Measurements from ENCODE around the gene CEPT1.

CEPT1 gene

DNA sequence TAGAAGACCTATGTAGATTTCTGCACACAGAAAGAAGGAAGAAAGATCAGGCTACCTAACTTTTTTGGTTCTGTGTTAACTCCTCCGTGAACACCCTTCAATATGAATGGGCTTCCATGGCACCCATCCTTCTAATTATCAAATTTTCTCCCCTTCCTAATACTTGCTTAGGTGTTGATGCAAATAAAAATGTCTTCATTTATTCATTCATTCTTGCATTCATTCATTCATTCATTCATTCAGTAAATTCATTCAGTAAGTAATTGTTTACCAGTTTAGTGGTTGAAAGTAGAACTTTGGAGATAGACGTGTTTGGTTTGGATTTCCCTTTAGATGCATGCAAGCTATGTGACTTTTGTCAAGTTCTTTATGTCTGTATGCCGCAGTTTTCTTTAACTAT lies 92.1 kb downstream of the CEPT1 start:
- Histone ChIP-seq H3K36me3 (ENCODE audit: control insufficient read depth, low read length) (peaks cover 42% of the 10 kb centered on the region), H3K4me1 (ENCODE audit: control insufficient read depth, low read length) (peaks cover 39% of the 10 kb centered on the region), H3K9me2 (replicated peaks; ENCODE audit: control insufficient read depth, low read length) (no peaks in the 10 kb centered on the region), H3K27ac (ENCODE audit: low read depth, low read length) (no peak overlapping the region), H3K4me3 (ENCODE audit: low read length) (peak overlapping the region; percentile 64; the same call in 1 of the 2 replicates), H3F3A (ENCODE audit: control insufficient read depth, insufficient read depth) (no peaks in the 10 kb centered on the region), H3K27me3 (ENCODE audit: control insufficient read depth, low read length) (no peaks in the 10 kb centered on the region), H3K9me3 (ENCODE audit: control insufficient read depth, insufficient read depth, low read length) (no peaks in the 10 kb centered on the region), H4K20me1 (ENCODE audit: control insufficient read depth, insufficient read depth, low read depth, low read length) (no peaks in the 10 kb centered on the region), H3K4me2 (ENCODE audit: low read length) (peak overlapping the region; percentile 74), H3K79me2 (ENCODE audit: control insufficient read depth, low read length) (peaks cover 22% of the 10 kb centered on the region)
- TF ChIP-seq EZH2phosphoT487 (IDR thresholded peaks at IDR 0.05; ENCODE audit: borderline replicate concordance, low read length): no peak
- TF ChIP-seq, protein P1, sequence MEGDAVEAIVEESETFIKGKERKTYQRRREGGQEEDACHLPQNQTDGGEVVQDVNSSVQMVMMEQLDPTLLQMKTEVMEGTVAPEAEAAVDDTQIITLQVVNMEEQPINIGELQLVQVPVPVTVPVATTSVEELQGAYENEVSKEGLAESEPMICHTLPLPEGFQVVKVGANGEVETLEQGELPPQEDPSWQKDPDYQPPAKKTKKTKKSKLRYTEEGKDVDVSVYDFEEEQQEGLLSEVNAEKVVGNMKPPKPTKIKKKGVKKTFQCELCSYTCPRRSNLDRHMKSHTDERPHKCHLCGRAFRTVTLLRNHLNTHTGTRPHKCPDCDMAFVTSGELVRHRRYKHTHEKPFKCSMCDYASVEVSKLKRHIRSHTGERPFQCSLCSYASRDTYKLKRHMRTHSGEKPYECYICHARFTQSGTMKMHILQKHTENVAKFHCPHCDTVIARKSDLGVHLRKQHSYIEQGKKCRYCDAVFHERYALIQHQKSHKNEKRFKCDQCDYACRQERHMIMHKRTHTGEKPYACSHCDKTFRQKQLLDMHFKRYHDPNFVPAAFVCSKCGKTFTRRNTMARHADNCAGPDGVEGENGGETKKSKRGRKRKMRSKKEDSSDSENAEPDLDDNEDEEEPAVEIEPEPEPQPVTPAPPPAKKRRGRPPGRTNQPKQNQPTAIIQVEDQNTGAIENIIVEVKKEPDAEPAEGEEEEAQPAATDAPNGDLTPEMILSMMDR (IDR thresholded peaks at IDR 0.05; ENCODE audit: low read depth, low read length, poor library complexity, severe bottlenecking): no peak

GRCh38 chr1:111234258-111234657 lies 94.2 kb downstream of the CEPT1 start:
- Histone ChIP-seq H3K9me2 (replicated peaks; ENCODE audit: control insufficient read depth, low read length) (no peaks in the 10 kb centered on the region), H3K4me2 (ENCODE audit: low read length) (no peak overlapping the region), H3K9me3 (ENCODE audit: control insufficient read depth, insufficient read depth, low read length) (no peaks in the 10 kb centered on the region), H3K4me1 (ENCODE audit: control insufficient read depth, low read length) (peaks cover 18% of the 10 kb centered on the region), H3K27ac (ENCODE audit: low read depth, low read length) (no peak overlapping the region), H3K36me3 (ENCODE audit: control insufficient read depth, low read length) (peaks cover 62% of the 10 kb centered on the region), H3K79me2 (ENCODE audit: control insufficient read depth, low read length) (peaks cover 22% of the 10 kb centered on the region), H3K4me3 (ENCODE audit: low read length) (no peak overlapping the region), H4K20me1 (ENCODE audit: control insufficient read depth, insufficient read depth, low read depth, low read length) (no peaks in the 10 kb centered on the region), H3K27me3 (ENCODE audit: control insufficient read depth, low read length) (no peaks in the 10 kb centered on the region), H3F3A (ENCODE audit: control insufficient read depth, insufficient read depth) (no peaks in the 10 kb centered on the region)
- TF ChIP-seq, protein P1 (IDR thresholded peaks at IDR 0.05; ENCODE audit: low read depth, low read length, poor library complexity, severe bottlenecking): no peak
- no peak for TF ChIP-seq EZH2phosphoT487 (IDR thresholded peaks at IDR 0.05; ENCODE audit: borderline replicate concordance, low read length)
